ENCODE data around the gene PSEN2. TPM values are rescaled to one million over a fixed set of nuclear protein-coding genes. Genes with fewer than 3 reads are reported as not detected.

The PSEN2 gene
- total and polyA plus RNA-seq, 9 of the 15 experiments (the other 6 are each of a cell fraction or from before 2014, with no cell fraction given) = 2.3 to 21.5 (median 13.7) TPM

DNA sequence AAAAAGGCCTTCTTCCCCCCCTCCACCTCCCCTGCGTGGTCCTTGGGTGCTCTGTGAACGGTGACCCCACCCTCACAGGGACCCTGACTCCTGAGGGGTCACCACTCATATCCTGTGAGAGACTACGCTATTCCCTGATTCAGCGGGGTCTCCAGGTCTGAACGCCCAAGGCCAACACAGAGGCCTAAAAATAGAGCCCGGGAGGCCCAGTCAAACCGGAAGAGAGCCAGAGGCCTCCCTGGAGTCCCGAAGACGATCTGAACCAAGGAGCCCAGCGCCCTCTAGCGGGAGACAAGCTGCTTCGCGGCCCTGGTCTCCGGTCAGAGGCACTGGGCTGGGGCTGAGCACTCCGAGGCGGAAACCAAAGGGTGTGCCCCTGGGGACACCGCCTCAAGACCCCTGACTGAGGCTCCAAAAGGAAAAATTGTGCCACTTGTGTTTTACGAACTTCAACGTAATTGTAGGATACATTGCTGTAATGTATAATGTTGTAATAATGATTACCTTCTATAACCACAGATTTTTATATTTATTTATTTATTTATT lies 42.4 kb upstream of the PSEN2 start (continued):
- TF ChIP-seq SIX5 (IDR thresholded peaks at IDR 0.05; ENCODE audit: borderline replicate concordance in 1 of 2, insufficient read depth in 1 of 2, low read depth in 1 of 2, low read length in 2 of 2) = no peak
- no peak for TF ChIP-seq ZFP1 (CRISPR knock-in tag; IDR thresholded peaks at IDR 0.05)
- TF ChIP-seq ETS2 (tag; IDR thresholded peaks at IDR 0.05; ENCODE audit: borderline replicate concordance, poor library complexity, severe bottlenecking) = no peak
- no peak for TF ChIP-seq GTF2E2 (tag; IDR thresholded peaks at IDR 0.05)
- TF ChIP-seq RUNX1 (IDR thresholded peaks at IDR 0.05; ENCODE audit: low read depth) = no peak
- no peak for TF ChIP-seq KLF13 (tag; IDR thresholded peaks at IDR 0.05; ENCODE audit: borderline replicate concordance, low read depth)
- no peak for TF ChIP-seq HDAC6 (IDR thresholded peaks at IDR 0.05; ENCODE audit: low read depth, low read length)
- no peak for TF ChIP-seq SPI1 (IDR thresholded peaks at IDR 0.05; ENCODE audit: borderline replicate concordance, low read depth, low read length)
- TF ChIP-seq KAT8 (IDR thresholded peaks at IDR 0.05; ENCODE audit: low read depth) = no peak
- TF ChIP-seq, protein P1, sequence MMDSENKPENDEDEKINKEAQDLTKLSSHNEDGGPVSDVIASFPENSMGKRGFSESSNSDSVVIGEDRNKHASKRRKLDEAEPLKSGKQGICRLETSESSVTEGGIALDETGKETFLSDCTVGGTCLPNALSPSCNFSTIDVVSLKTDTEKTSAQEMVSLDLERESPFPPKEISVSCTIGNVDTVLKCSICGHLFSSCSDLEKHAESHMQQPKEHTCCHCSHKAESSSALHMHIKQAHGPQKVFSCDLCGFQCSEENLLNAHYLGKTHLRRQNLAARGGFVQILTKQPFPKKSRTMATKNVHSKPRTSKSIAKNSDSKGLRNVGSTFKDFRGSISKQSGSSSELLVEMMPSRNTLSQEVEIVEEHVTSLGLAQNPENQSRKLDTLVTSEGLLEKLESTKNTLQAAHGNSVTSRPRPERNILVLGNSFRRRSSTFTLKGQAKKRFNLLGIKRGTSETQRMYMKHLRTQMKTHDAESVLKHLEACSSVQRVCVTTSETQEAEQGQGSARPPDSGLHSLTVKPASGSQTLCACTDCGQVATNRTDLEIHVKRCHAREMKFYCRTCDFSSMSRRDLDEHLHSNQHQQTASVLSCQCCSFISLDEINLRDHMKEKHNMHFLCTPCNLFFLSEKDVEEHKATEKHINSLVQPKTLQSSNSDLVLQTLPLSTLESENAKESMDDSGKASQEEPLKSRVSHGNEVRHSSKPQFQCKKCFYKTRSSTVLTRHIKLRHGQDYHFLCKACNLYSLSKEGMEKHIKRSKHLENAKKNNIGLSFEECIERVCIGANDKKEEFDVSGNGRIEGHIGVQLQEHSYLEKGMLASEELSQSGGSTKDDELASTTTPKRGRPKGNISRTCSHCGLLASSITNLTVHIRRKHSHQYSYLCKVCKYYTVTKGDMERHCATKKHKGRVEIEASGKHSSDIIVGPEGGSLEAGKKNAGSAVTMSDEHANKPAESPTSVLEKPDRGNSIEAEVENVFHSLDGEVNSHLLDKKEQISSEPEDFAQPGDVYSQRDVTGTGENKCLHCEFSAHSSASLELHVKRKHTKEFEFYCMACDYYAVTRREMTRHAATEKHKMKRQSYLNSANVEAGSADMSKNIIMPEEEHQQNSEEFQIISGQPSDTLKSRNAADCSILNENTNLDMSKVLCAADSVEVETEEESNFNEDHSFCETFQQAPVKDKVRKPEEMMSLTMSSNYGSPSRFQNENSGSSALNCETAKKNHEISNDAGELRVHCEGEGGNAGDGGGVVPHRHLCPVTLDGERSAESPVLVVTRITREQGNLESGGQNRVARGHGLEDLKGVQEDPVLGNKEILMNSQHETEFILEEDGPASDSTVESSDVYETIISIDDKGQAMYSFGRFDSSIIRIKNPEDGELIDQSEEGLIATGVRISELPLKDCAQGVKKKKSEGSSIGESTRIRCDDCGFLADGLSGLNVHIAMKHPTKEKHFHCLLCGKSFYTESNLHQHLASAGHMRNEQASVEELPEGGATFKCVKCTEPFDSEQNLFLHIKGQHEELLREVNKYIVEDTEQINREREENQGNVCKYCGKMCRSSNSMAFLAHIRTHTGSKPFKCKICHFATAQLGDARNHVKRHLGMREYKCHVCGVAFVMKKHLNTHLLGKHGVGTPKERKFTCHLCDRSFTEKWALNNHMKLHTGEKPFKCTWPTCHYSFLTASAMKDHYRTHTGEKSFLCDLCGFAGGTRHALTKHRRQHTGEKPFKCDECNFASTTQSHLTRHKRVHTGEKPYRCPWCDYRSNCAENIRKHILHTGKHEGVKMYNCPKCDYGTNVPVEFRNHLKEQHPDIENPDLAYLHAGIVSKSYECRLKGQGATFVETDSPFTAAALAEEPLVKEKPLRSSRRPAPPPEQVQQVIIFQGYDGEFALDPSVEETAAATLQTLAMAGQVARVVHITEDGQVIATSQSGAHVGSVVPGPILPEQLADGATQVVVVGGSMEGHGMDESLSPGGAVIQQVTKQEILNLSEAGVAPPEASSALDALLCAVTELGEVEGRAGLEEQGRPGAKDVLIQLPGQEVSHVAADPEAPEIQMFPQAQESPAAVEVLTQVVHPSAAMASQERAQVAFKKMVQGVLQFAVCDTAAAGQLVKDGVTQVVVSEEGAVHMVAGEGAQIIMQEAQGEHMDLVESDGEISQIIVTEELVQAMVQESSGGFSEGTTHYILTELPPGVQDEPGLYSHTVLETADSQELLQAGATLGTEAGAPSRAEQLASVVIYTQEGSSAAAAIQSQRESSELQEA (IDR thresholded peaks at IDR 0.05; ENCODE audit: low read depth) = no peak
- TF ChIP-seq TRIM24 (IDR thresholded peaks at IDR 0.05) = no peak
- TF ChIP-seq, protein P2, sequence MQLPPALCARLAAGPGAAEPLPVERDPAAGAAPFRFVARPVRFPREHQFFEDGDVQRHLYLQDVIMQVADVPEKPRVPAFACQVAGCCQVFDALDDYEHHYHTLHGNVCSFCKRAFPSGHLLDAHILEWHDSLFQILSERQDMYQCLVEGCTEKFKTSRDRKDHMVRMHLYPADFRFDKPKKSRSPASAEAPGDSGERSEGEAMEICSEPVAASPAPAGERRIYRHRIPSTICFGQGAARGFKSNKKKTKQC (CRISPR knock-in tag; IDR thresholded peaks at IDR 0.05) = 0 out of 2 replicates have a peak, but pooled peaks have one; percentile 38
- TF ChIP-seq, protein P3, sequence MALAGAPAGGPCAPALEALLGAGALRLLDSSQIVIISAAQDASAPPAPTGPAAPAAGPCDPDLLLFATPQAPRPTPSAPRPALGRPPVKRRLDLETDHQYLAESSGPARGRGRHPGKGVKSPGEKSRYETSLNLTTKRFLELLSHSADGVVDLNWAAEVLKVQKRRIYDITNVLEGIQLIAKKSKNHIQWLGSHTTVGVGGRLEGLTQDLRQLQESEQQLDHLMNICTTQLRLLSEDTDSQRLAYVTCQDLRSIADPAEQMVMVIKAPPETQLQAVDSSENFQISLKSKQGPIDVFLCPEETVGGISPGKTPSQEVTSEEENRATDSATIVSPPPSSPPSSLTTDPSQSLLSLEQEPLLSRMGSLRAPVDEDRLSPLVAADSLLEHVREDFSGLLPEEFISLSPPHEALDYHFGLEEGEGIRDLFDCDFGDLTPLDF (CRISPR knock-in tag; IDR thresholded peaks at IDR 0.05) = no peak
